MCF 10A (cell line): Measurements from ENCODE around the gene COX17. TPM values are rescaled to one million over a fixed set of nuclear protein-coding genes. Genes with fewer than 3 reads are reported as not detected.

ENCODE experiments used
- BruUV-seq: library from RNA; stranded (reverse); fragments of 400-500 nt; replicated peaks from 2 replicates; lab custom pipeline; 2021; lab: Mats Ljungman, UMichigan
- CTCF ChIA-PET: fragments of 300-600 bp; sonication (Branson Sonifier 250); formaldehyde crosslinking; extraction: SDS; loops from one replicate; lab custom pipeline; 2021; ENCODE audit warnings: antibody characterized with exemption, inconsistent platforms; lab: Yijun Ruan, JAX
- POLR2A ChIA-PET: fragments of 300-600, 350-650 bp; sonication (Branson Sonifier 250); formaldehyde crosslinking; extraction: SDS; loops from one replicate; lab custom pipeline; 2020; ENCODE audit warnings: antibody characterized with exemption, inconsistent platforms; lab: Yijun Ruan, JAX
- DNase-seq: peaks from one replicate; pipeline ENCODE4 v3.0.0-alpha.2; 2018; ENCODE audit not compliant: unreplicated experiment
- H3K27ac Mint-ChIP-seq: one replicate; pipeline ENCODE4 v1.8.0; 2022; ENCODE audit warnings: mild to moderate bottlenecking, low read depth, mixed read lengths; ENCODE audit not compliant: unreplicated experiment
- H3K27me3 Mint-ChIP-seq: one replicate; pipeline ENCODE4 v1.8.0; 2022; ENCODE audit warnings: mixed read lengths; ENCODE audit not compliant: insufficient read depth, unreplicated experiment
- H3K36me3 Mint-ChIP-seq: one replicate; pipeline ENCODE4 v1.8.0; 2022; ENCODE audit warnings: mild to moderate bottlenecking, moderate library complexity, mixed read lengths; ENCODE audit not compliant: insufficient read depth, unreplicated experiment
- H3K4me1 Mint-ChIP-seq: one replicate; pipeline ENCODE4 v1.8.0; 2022; ENCODE audit warnings: mixed read lengths; ENCODE audit not compliant: insufficient read depth, unreplicated experiment
- H3K4me3 Mint-ChIP-seq: one replicate; pipeline ENCODE4 v1.8.0; 2022; ENCODE audit warnings: mild to moderate bottlenecking, moderate library complexity, mixed read lengths; ENCODE audit not compliant: unreplicated experiment
- H3K9me3 Mint-ChIP-seq: one replicate; pipeline ENCODE4 v1.8.0; 2022; ENCODE audit warnings: mixed read lengths; ENCODE audit not compliant: unreplicated experiment
- intact Hi-C: fragments of 100-400 bp; cut with micrococcal nuclease; formaldehyde crosslinking; loops from 2 replicates; pipeline ENCODE4 v1.14.1; 2022
- total RNA-seq: library from RNA; stranded (reverse); gene quantifications from 2 replicates; pipeline ENCODE4 v1.2.3, GENCODE V29; 2022
- TF ChIP-seq, protein P1 (sequence below): fragments of 200-600 bp; IDR thresholded peaks from one replicate; pipeline ENCODE4 v1.8.0; 2022; ENCODE audit warnings: antibody characterized with exemption, mild to moderate bottlenecking; ENCODE audit not compliant: unreplicated experiment

COX17 gene
- total RNA-seq, 1 experiment from 2014 or later: 47.9 TPM

DNA sequence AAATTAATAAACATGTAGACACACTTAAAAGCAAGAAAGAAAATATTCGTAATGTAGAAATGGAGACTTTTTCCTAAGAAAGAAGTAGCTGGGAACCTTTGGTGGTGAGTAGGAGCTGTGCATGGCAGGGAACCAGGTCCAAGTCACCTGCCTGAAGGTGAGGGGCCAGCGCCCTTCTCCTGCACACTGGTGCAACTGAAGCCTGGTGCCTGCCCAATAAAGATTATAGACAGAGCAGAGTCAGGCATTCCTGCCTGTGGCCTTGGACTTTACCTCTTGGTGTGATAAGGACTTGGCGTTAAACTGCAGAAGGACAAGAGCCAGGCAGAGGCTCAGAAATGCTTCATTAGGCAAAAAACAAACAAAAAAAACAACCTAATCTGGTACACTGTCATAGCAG, 39.8 kb upstream of the COX17 start:
- Mint-ChIP-seq H3K4me1 (no peaks in the 10 kb centered on the region), H3K9me3 (no peaks in the 10 kb centered on the region), H3K36me3 (no peaks in the 10 kb centered on the region), H3K27ac (no peak overlapping the region), H3K27me3 (no peaks in the 10 kb centered on the region), H3K4me3 (no peak overlapping the region)
- intact Hi-C loops: no loop called here
- TF ChIP-seq, protein P1, sequence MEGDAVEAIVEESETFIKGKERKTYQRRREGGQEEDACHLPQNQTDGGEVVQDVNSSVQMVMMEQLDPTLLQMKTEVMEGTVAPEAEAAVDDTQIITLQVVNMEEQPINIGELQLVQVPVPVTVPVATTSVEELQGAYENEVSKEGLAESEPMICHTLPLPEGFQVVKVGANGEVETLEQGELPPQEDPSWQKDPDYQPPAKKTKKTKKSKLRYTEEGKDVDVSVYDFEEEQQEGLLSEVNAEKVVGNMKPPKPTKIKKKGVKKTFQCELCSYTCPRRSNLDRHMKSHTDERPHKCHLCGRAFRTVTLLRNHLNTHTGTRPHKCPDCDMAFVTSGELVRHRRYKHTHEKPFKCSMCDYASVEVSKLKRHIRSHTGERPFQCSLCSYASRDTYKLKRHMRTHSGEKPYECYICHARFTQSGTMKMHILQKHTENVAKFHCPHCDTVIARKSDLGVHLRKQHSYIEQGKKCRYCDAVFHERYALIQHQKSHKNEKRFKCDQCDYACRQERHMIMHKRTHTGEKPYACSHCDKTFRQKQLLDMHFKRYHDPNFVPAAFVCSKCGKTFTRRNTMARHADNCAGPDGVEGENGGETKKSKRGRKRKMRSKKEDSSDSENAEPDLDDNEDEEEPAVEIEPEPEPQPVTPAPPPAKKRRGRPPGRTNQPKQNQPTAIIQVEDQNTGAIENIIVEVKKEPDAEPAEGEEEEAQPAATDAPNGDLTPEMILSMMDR: no peak
- no peak for DNase-seq
- CTCF ChIA-PET: interaction anchor here (0.7 kb wide), 2 partner anchors 100 to 440 kb away, joined by 3 read pairs; no protein-coding TSS in a partner anchor
- POLR2A ChIA-PET: interaction anchor here (1.4 kb wide), 1 partner anchor 14 kb away, joined by 3 read pairs; no protein-coding TSS in a partner anchor
- BruUV-seq: no TSS peak

- DNase-seq: no peak
- Mint-ChIP-seq H3K4me3 (no peak overlapping the region), H3K27me3 (no peaks in the 10 kb centered on the region), H3K36me3 (no peaks in the 10 kb centered on the region), H3K9me3 (no peaks in the 10 kb centered on the region), H3K27ac (no peak overlapping the region), H3K4me1 (no peaks in the 10 kb centered on the region)
- CTCF ChIA-PET: interaction anchor here (0.9 kb wide), 1 partner anchor 831 kb away, joined by 3 read pairs; no protein-coding TSS in a partner anchor
- intact Hi-C loops: no loop called here
- no TSS peak for BruUV-seq
- TF ChIP-seq, protein P1: no peak
- POLR2A ChIA-PET: no interaction called here
Observed at GRCh38 chr3:119715105-119715504, 37.9 kb upstream of the COX17 start.

GRCh38 chr3:119703820-119704531, 26.8 kb upstream of the COX17 start:
- Mint-ChIP-seq H3K4me3 (peak overlapping the region; percentile 73), H3K27me3 (no peaks in the 10 kb centered on the region), H3K4me1 (peaks cover 7% of the 10 kb centered on the region), H3K36me3 (no peaks in the 10 kb centered on the region), H3K27ac (no peak overlapping the region), H3K9me3 (no peaks in the 10 kb centered on the region)
- BruUV-seq: no TSS peak
- POLR2A ChIA-PET: interaction anchor here (0.6 kb wide), 1 partner anchor 470 kb away, joined by 3 read pairs; no protein-coding TSS in a partner anchor
- no peak for DNase-seq
- TF ChIP-seq, protein P1: no peak
- intact Hi-C loops: no loop called here
- CTCF ChIA-PET: interaction anchor here (0.6 kb wide), 1 partner anchor 102 kb away, joined by 3 read pairs; no protein-coding TSS in a partner anchor
